Amniotic stem cell (primary cell): Measurements from ENCODE around the gene HDAC9.

Experiments used
- DNase-seq: peaks from one replicate; lab custom pipeline; 2025; lab: John Stamatoyannopoulos, UW

Gene HDAC9

DNA sequence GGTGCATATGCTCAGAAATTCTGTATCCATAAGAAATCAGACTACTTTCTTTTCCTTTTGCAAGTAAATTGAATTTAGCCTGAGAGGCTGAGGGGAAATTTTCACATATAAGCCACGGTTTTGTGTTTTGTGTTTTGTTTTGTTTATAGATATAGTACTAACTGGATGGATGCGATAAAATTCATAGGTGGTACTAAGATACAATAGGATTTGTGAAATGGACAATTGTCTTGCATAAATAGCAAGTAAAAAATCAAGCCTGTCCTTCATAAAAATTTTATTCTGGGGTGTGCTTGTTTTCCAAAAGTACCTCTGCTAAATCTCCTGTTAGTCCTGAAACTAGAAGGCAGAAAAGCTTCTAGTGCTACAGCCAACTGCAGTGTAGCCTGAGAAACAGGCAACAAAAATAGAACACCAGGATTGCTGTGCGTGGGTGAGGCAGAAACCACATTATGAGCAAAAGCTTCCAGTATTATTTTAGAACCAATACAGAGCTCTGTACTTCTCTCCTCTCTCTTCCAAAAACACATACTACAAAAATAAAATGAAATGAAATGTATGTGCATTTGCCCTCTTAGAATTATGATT is 634 bp upstream of the HDAC9 start:
- no peak for DNase-seq

DNA sequence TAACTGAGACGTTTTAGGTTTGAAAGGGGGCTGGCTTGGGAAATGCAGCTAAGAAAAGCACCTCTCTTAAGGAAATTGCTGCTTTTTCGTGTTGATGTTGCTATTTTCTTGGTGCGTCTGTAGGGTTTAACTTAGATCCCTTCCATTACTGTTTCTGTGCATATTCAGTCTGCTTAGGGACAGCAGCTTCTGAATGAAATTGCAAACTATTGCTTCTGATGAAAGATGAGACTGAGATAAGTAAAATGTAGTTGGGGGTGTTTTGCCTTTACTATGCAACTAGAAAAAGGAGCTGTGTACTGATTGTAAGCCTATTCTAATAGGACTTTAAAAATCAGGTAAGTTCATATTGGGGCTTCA is 772 bp downstream of the HDAC9 start:
- DNase-seq = no peak

DNA sequence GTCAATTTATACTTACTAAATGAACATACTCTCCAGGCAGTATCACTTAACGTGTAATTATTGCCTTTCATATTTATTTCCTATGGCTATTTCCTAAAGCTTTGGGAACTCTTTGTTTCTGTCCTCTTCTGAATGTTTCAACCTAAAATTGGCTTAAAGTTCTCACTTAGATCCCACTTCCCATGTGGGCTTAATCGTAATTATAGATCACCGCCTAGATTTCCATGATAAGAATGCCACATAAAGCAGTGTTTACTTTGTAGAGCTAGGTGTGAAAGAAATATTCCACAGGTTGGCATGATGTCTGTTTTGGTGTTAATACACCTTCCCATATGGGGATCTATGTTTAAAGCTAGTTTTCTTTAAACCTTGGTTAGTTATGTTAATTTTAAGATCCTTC is 1.5 kb downstream of the HDAC9 start:
- DNase-seq = no peak

DNA sequence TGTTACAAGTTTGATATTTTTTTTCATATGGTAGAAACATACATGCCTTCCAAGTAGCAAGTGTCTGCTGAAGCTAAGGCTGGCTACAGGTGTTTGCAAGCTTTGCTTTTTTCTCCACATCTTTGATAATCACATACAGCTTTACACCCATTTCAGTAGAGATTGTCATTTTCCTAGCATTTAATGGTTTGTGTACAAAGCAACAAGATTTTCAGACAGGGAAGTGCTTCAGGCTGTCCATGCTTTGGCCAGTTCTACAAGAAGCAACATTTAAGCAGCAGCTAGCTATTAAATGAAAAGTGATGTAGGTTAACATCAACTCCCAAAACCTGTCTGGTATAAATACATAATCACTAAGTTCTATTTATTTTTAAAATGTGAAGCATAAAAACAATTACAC is 2.3 kb downstream of the HDAC9 start:
- DNase-seq = no peak

DNA sequence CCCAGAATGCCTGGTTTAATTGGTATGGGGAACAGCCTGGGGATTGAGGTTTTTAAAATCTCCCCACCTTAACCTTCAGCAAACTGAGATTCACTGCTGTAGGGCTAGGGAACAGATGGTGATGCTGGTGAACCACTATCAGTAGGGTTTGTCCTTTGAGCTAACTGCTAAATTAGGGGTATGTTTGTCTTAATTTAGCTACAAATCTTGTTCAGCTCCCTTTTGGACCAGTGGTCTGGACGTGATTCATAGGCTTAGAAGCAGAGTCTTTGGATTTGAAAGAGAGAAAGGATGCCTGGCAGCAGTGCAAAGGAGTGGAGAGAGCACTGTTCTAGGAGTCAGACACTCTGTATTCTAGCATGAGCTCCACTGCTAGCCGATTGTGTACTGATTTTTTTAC is 2.8 kb downstream of the HDAC9 start:
- no peak for DNase-seq

DNA sequence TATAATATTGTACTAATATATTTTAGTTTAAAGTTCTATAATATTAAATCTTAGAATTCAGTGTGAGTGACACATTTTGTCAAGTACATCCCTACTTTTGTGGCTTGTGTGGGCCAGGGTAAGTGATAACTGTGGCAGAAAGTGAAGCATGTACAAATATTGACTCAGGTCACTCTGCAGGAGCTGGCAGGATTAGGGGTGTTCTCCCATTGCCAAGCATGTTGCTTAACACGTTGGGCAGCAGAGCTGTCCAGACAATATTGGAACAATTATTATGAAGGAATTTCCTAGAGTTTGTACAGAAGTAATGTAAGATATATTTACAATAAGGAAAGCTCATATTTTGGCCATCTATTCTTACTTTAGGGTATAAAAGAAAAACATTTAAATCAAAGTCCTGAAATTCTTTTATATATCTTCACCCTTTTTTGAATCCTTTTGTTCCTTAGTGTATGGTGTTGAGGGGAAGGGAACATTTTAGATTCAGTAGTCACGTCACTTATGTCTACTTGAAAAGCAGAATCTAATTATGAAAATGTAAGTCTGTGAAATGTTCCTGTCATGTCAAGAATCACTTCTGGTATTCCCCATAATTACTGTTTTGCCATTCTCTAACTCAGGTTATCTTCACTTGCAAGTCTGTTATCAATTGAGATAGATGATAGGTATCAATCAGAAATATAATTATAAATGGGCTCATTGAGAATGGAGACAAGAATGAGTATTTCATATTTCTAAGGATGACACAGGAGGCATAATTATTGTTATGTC is 4.0 kb downstream of the HDAC9 start:
- DNase-seq = no peak

DNA sequence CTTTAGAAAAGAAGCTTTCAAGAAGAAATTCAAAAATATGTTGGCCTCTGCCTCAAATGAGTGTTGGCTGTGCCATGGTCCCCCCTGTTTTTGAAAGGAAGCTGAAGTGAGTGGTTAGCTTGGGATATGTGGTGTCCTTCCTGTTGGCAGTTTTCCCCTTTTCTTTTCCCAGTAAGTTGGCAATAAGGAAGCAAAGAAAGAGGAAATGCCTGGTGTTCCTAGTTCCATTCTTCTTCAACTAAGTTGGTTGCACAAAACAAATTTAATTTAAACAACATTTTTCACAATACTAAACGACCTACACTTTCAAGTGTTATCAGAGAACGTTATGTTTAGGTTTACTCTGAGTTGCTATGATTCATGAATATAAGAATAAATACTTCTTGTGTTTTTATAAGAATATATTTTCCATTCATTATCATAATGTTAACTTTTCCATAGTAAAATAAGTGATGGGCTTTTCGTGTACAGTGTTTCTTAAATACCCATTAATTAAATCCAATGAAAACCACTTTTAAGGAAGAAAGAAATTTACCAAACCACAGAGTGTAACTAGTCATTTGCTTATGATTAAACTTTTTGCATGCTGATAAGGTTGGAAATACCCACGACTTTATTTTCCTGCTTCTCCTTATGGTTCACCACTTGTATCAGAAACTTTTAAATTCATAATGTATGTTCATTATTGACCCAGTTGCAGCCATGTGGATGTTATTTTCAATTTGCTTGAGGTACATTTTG is 7.7 kb downstream of the HDAC9 start:
- DNase-seq = no peak

DNA sequence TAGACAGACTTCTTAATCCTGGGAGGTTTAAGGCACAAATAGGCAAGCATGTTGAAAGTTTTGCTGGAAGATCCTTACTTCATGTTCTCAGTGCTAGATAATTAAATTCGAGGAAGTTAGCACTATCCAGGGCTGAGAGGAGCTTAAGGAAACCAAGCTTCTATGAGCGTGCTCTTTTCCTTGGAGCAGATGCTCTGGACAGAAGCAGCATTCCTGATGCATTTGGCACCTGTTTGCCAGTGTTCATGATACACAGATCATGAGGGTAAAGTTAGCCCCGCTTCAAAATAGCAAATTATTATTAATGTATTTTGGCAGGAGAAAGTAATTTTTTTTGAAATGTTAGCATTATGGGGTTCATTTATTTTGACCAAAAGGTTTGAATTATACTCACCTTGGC is 9.4 kb downstream of the HDAC9 start:
- DNase-seq = no peak

DNA sequence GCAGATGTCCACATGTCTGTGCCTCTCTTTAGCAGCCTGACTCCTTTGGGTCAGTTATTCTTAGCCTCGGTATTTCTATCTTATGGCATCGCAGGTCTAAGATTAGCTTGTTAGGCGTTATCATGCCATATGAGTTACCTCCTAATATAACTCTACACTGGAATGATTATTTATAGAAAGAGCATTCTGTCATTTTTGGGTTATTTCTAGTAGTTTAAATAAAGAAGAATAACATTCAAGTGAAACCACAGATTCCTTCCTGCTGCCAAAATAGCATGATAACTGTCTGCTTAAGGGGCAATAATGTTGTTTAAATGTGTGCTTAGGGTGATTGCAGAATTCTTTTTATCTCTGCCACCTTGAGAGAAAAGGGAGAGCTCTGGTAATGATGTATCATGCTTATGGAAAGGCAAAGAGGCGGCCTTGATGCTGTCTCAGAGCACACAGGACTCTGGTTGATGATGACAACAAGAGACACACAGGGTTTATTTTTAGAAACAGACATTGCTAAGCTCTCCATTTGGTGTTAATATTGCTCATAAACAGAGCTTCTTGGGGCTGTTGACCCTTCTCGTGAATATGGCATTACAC is 10.4 kb downstream of the HDAC9 start:
- peak; percentile 24 for DNase-seq

DNA sequence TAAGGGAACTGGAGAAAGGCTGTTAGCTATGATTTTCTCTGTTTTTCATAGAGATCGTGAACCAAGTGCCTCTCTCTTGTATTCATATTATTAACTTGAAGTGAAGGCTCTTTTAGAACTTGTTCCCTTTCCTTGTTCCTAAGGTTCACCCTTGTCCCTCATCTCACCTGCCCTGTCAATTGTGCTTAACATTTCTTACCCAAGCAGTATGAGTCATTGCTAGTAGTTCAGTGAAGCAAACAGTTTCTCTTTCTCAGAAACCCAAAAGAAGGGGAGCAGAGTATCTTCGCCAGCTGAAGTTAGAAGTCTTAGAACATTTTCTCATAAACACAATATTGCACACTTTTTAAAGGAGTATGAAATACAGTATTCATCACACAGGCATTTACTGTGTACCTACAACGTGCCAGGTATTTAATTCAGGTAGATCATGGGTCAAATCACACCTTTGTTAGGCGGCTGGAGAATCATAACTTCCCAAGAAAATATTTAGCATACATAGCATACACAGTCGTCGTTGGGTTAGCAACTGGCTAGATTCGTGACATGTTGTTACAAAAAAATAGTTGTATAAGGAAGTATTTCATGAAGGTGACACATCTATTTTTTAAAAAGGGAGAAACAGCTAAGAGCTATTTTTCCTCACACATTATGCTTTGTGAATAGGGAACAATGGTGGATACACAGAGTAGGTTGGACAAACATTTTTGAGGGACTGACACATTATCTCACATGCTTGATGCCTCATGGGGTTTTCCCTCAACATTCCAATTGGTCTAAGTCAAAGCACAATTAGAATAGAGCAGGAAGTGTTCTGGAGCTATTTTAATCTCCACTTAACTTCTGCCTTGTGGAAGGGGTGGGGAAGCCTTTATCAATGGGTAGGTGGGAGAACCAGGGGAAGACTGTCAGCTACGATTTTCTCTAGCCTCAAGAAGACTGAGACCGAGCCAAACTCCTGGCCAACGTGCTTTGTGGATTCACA is 13.2 kb downstream of the HDAC9 start:
- DNase-seq = peak; percentile 85

DNA sequence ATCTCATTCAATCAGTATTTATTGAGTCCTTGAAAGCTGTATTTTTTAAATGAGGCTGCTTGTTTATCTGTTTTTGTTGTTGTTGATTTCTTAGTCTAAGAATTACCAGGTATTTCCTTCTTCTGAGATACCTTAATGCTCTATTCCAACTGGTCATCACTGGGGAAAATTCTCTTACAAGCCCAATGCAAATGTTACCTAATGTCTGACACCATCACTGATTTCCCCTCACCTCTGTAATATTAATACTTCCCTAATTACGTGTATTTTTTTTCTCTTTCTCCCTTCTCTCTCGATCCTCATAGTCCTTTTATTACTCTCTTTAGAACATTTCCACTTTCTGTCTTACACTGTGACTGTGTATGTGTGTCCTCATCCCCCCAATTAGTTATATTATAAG is 13.9 kb downstream of the HDAC9 start:
- DNase-seq = no peak

DNA sequence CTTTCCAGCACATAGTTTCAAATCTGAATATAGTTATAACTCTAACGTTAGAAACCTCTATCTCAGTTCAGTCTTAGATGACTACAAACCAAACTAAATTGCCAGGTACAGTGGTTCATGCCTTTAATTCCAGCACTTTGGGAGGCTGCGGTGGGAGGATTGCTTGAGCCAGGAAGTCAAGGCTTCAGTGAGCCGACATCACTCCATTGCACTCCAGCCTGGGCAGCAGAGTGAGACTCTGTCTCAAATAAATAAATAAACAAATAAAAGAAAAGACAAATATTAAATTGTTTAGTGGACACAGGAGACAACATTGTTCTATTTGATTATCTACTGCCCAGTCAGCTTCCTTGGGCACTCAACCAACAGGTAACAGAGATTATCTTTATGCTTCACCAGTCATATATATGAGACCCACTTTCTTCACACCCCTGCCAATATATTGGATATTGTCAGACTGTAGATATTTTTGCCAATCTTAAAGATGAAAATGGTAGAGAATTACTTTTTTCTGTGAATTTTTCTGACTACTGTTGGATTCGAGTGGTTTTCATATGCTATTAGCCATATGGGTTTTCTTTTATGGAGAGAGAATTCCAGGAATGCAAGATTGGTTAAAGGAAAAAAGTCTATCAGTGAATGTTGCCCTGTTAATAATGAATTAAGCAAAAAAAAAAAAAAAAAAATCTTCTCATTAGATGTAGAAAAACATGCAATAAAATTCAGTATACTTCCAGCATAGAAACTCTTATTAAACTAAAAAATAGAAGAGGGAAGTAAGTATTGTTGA is 16.0 kb downstream of the HDAC9 start:
- DNase-seq = no peak

DNA sequence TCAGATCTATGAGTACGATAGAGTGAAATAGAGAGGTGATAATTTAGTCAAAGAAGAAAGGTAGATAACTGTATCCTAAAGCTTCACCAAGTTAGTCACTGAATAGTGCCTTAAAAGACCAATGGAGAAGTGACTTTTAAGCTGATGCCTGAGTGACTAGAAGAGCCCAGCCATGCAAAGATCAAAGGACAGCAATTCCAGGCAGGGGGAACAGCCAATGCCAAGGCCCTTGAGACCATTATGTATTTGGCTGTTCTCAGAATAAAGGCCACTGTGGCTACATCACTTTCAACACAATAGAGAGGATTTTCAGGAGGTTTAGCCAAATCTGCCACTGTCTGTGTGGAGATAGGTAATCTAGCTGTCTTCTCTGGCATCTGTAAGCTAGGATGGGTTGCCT is 17.8 kb downstream of the HDAC9 start:
- no peak for DNase-seq

DNA sequence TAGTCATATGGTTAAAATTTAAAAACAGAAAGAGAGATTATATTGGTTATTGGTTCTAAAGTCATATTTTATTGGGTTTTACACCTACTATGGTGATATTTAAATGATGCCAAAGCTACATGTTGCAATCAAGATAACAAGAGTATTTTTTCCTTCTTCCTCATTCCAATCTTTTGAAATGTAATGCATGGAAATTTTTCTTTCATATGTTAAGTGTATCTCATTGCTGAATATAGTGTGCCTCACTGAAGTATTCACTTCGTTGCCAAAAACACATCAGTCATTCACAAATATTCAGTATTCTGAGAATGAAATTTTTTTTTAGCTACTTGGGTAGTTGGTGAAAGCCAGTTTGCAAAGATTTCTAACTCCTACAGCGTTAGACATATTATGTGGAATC is 19.5 kb downstream of the HDAC9 start:
- peak; percentile 30 for DNase-seq

DNA sequence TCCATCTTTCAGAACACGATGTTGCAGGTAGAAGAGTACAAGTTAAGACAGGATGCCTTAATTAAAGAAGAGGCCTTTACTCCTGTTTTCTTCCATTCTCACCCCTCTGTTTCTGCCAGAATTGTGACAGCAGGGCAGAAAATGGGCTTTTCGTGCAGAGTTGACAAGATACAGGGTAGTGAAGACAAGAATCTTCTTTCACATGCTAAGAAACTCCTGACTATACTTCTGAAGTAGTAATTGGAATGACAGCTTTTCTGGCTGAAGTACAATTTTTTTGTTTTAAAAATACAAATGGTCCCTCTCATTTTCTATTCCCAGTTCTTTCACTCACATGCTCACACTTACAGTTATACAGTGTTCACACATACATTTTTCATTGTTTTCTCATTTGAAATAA is 22.1 kb downstream of the HDAC9 start:
- DNase-seq = no peak

DNA sequence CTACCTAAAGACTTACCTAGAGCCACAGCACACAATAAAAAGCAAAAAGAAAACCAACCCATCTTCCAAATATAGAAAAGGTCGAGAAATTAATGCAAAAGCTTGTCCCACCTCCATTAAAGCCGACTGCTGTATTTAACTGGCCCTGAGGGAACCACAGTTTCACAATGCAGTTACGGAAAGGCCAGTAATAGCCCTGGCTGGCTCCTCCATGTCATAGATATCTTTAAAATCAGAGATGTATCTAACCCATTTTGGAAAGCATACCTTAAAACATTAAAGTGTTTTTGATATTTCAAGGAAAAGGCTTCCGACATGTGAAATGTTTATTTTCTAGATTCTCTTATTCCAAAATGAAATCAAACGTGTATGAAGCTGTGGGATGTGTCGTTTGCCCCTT is 23.0 kb downstream of the HDAC9 start:
- DNase-seq = no peak

DNA sequence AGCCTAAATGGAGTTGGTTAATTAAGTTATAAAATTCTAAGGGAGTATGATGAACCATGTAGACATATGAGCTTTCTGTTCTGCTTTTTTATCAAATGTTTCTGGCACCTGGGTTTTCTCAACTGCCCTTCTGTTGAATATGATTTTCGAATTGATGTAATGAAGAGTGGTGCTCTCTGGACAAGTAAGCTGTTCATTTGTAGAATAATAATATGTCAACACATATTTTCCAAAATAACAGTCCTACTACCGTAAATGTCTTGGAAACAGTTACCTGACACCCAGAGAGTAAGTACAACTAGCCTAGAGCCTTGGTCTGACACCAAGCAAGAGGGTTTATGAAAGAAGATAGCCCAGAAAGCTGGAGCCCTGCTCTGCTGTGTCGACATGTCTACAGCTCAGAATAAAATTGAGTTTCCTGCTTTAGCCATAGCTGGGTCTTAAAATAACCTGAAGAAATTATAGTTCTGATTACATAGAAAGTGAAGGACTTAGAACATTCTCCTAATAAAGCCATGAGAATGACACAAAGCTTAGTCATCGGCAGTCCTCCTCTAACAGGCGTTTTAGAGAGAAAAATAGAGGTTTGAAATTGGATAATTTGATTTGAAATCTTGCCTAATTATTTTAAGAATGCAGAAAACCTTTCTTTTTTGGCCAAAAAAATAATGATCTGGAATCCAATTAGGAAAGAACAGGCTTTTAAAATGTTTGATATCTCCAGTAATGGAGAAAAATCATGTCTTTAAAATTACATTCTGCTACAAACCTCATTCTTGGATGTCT is 25.1 kb downstream of the HDAC9 start:
- no peak for DNase-seq

DNA sequence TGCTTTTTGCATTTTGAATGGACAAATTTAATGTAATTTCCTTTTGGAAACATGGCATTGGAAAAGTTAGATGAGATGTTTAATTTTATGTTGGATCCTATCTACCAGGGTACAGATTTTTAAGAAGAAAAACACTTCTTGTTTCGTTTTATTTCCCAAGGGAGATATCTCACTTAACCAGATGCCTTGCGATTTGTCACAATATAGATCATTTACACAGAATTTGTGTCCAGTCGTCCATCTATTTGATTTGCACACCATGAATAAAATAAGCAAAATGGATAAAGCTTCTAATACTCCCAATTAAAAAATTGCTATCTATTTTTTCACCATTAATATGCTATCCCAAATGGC is 25.7 kb downstream of the HDAC9 start:
- no peak for DNase-seq

DNA sequence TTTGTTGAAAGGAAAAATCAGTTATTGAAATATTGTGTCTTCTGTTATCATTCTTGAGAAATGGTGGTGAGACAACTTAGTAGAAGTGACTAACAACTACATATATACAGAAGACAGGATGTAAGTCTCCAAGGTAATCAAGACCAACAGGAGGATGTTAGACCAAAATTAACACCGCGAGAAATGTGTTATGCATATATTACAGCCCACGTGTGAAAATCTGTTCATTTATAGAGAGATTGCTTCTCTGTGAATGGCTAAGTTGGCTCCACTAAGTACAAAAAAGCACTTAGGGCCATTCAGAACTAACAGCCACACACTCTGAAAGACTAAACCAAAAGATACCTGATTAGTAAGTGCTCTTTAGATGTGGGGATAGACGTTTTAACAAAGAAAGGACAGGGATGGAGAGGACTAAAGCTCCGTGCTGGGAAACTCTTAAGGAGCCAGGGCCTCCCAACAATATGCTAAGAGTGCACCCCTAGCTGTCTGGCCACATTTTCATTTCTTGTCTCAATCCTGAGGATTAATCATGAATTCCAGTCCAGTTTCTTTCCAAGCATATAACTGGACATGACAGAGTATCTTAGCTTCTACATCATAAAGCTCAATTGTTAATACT is 26.5 kb downstream of the HDAC9 start:
- DNase-seq = no peak

DNA sequence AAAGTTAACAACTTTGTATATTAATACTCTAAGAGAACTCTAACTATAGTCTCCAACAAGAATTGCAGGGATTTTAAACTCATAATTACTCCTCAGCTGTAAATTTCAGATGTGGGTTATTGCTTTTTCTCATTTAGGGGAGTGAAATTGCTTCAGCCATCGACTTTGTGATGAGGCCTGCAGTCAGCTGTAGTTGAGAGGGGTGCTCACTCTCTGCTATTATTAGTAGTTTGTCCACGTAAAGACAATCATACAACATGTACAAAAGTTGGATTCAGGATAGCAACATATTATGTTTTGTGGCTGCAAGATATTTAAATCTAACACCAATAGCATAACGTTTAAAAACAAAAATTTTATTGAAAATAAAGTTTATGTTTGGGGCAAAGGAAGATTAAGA is 28.7 kb downstream of the HDAC9 start:
- DNase-seq = no peak
